Measurements from ENCODE around the gene C3orf22.

The C3orf22 gene

DNA sequence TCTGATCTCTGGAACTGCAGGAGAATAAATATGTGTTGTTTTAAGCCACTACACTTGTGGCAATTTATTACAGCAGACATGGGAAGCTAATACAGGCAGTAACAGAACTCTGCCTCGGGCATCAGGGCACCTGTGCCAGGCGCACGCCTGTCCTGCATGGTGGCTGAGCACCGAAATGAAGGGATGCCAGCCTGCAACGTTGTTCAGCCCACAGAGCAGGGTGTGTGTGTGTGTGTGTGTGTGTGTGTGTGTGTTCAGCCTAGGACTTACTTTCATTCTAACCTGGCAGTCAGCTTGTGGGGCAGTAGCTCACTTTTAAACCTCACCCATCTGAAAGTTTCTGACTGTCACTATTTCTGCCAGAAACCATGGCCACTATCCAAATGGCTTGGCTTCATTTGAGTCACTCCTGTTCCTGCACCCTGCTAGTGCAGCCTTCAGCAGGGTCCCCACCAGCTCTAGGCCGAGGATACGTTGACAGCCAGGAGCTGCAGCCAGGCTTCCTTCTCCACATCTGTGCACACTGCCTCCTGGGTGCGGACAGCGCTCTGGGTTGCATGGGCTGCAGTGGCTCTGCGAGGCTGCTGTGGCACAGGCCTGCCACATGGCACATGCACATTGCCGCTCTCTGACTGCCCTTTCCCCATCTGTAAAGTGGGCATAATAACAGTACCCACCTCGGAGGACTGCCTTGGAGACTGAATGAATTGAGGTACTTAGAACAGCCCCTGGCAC is 45.6 kb downstream of the C3orf22 start:
- DNase-seq (ENCODE audit: low read depth in 2 of 2), result no peak

DNA sequence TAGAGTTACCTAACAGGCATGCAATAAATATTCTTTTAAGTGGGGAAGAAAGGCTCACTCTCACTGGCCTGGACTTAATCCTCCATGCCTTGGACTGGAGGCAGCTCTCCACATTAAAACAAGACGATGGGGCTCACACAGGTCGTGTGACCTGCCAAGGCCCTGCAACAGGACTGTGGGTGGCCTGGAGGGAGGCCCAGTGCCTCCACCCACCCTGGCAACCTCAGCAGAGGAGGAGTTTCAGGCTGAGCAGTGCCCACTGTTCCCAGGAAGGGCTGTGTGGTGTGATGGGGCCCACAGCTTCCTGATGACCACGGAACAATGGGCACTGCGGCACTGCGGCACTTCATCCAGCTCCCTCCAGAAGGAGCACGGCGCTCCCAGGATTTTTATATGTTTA is 46.7 kb downstream of the C3orf22 start:
- DNase-seq (ENCODE audit: low read depth in 2 of 2), result no peak

DNA sequence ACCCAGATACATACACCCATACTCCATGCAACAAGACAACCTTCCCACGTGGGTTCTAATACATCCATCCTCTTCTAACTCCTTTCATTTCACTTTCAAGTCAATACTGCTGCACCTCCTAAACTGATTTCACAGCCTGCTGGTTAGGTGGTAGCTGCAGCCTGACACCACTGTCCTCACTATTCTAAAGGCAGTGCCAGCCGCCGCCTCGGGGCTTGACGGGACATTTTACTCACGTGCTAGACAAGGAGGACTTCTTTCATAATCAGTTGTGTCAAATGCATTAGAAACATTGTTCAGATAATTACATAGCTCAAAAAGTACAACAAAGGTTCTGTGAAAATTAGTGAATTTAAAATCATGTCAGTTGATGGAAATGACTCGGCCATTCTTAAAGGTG is 47.4 kb downstream of the C3orf22 start:
- no peak for DNase-seq (ENCODE audit: low read depth in 2 of 2)

DNA sequence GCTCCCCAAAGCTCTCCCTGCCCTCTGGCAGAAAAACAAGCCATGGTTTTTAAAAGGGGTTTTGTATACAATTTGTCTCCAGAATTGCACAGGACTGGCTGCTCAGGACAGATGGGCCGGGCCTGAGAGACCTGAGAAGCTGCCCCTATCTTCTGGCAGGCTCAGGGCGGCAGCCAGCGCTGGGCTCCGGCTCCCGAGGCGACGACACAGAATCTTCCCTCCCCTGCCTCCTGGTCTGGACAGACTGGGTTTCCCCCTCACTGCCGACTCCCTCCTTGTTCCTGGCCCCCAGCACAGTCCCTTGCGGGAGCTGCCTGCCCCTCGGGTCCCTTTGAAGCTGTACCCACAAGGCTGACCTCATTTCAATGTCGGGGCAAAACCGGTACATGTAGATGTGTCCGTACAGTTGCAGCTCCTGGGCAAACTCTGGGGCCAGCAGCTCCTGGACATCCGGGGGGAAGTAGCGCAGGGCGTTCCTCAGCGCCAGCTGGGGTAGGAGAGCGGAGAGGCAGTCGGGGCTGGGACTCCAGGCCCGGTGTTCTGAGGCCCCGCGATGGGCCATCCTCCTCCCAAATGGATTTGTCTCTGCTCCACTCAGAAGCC is 48.3 kb downstream of the C3orf22 start:
- DNase-seq (ENCODE audit: low read depth in 2 of 2), result no peak

DNA sequence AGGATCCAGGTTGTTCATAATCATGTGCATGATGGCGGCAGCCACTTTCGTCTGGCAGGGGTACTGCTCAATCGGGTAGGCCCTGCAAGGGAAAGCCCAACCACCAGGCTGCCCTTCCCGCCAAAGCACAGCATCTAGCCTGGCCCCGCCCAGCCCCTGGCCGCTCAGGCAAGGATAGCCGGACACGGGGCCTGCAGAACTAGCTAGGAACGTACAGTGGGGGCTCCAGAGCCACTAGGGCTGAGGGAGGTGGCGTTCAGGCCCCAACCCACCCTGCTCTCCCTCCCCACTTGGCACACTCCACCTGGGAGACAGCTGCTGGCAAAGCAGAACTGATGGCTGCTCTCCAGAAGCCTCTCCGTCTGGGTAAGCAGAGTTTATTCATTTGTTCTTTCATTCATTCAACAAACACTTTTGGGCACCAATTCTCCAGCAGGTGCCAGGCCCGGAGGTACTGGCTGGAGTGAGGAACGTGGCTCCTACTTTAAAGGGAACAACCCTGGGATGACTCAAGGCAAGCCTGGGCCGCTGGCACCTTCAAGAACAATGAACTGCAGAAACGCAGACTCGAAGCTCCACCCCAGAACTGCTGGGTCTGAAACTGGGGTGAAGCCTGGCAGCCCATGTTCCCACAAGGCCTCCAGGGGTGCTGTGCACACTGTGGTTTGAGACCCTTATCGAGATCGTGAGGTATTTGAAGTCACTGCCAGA is 49.0 kb downstream of the C3orf22 start:
- no peak for DNase-seq (ENCODE audit: low read depth in 2 of 2)

DNA sequence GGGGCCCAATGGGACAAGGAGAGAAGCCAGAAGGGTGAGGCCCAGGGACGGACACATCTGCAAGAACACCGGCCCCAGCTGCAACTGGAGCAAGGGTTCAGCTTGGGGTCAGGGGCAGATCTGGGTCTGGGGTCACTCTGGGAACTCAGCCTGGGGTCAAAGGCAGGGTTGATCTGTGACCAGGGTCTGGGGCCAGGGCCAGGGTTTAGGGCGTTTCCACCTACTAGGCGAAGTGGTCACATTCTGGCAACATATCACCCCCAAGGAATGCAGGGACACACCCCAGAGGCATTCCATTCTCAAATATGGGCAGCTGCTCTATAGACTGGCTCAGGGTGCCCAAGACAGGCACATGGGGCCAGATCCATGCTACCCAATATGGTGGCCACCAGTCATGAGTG is 50.2 kb downstream of the C3orf22 start:
- no peak for DNase-seq (ENCODE audit: low read depth in 2 of 2)

DNA sequence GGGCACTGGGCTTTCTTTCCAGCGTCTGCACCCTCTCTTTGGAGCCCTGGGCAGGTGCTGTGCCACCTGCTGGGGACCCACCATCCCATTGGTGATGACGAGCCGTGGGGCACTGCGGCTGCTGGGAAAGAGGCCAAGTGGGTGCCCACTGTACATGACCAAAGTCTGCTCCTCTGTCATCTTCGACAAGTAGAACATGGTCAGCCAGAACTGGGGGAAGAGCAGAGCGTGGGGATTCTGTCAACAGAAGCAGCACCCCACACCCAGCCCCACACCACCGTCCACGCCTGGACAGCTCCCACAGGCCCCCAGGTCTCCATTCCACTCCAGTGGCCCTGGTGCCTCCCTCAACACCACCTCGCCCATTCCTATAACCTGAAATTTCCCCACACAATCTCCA is 50.8 kb downstream of the C3orf22 start:
- DNase-seq (ENCODE audit: low read depth in 2 of 2), result no peak

DNA sequence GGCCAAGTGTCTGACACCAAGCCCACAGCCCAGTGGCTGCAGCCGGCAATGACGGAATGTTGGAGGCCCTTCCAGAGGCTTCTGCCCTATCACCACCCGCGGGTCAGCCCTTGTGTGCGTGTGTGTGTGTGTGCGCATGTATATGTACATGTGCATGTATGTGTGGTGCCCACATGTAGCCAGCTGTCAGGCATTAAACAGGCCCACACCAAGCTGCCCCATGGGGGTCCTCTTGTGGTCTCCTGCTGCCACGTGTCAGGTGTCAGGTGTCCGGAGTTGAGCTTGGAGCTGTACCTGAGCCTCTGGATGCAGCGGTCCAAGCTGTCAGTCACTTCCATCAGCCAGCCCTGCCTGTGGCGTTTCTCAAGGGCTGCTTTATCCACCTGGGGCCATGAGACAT is 55.0 kb downstream of the C3orf22 start:
- DNase-seq (ENCODE audit: low read depth in 2 of 2), result no peak

DNA sequence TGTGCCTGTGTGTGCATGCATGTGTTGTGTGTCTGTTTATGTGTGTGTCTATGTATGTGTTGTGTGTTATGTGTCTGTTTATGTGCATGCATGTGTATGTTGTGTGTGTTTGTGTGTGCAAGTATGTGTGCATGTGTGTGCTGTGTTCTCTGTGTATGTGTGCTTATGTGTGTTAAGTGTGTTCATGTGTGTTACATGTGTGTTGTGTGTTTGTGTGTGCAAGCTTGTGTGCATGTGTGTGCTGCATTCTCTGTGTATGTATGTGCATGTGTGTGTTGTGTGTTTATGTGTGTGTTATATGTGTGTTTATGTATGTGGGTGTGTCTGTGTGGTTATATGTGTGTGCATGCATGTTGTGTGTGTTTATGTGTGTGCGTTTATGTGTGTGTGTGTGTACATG is 56.1 kb downstream of the C3orf22 start:
- no peak for DNase-seq (ENCODE audit: low read depth in 2 of 2)

DNA sequence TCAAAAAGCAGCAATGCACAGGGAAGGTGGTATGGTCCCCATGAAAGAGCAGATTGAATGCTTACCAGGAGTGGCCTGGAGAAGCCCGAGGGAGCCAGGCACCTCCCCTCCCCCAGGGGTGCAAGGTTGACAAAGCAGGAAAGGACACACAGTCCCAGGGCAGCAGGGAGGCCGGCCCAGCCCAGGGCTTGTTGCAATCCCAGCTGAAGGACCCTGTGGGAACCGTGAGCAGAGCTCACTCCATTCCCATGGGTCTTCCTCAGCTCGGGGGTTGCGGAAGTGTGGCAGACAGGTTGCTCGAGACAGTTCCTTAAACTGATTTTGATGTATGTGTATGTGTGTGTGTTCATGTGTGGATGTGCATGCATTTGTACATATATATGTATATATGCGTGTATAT is 57.0 kb downstream of the C3orf22 start:
- no peak for DNase-seq (ENCODE audit: low read depth in 2 of 2)

DNA sequence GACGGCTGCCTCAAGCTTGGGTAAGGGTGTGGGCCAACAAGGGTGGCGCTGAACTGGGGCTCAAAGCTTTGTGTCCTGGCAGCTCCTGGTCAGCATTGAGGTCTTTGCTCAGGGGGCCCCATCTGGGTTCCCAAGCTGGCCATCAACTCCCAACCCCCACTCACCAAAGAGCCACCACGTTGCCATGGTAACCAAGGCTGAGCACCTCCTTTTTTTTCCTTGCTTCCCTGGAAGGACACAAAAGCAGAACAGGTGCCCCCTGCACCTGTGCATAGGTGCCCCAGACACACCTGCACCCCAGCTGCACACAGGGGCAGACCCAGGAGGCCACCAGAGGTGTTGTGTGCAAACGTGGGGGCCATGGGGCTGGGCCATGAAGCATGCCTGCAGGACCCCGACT is 57.7 kb downstream of the C3orf22 start:
- no peak for DNase-seq (ENCODE audit: low read depth in 2 of 2)

DNA sequence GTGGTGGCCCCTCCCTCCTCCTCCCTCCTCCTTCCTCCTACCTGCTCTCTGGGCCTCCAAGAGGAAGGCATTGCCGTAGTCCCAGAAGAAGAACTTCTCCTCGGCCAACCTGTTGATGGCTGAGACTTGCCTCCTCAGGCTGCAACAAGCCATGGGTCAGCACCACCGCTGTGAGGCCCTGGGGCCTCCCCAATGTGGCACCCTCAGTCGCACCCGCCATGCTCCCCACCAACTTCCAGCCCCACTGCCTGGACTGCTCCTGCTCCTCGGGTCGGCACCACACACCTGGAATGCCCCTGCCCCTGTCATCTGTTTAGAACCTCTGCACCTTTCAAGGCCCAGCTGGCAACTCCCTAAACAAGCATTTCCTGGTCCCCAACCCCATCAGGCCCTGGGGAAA is 58.7 kb downstream of the C3orf22 start:
- no peak for DNase-seq (ENCODE audit: low read depth in 2 of 2)

All from stimulated activated CD4-positive, alpha-beta T cell treated with anti-CD3 and anti-CD28 coated beads, Interleukin-4, amount 100 ng/mL, for 48 hours (primary cell).